H54 (cell line): Measurements from ENCODE around the gene PDIA4.
"Not testable (repeated sequence)": the region's sequence is repeated elsewhere in the genome, so short reads cannot be mapped to it uniquely, and the experiment has no call there.

ENCODE experiments used
- DNase-seq: peaks from one replicate; pipeline ENCODE4 v3.0.0; 2011; ENCODE audit warnings: low spot score, mixed read lengths; ENCODE audit not compliant: insufficient read length
- FAIRE-seq: peaks from 3 replicates; lab custom pipeline; 2011; peaks lifted over from hg19 to GRCh38; lab: Jason Lieb, UNC
- POLR2A ChIP-seq: IDR thresholded peaks from 2 replicates; pipeline ENCODE4 v1.6.1; 2011; ENCODE audit warnings: low read depth, mild to moderate bottlenecking, low read length

PDIA4 gene

GRCh38 chr7:149021725-149022062 is 6.6 kb downstream of the PDIA4 start:
- TF ChIP-seq POLR2A: no peak
- no peak for DNase-seq
- no peak for FAIRE-seq

GRCh38 chr7:149020483-149020882 is 7.8 kb downstream of the PDIA4 start:
- TF ChIP-seq POLR2A: no peak
- FAIRE-seq (no peak), DNase-seq (no peak)

GRCh38 chr7:149016876-149017275 is 11.4 kb downstream of the PDIA4 start:
- FAIRE-seq: no peak
- no peak for TF ChIP-seq POLR2A
- no peak for DNase-seq

- DNase-seq (no peak), FAIRE-seq (no peak)
- no peak for TF ChIP-seq POLR2A
Measured at GRCh38 chr7:149014309-149014708, 14.0 kb downstream of the PDIA4 start.

GRCh38 chr7:149013876-149014275 is 14.4 kb downstream of the PDIA4 start:
- TF ChIP-seq POLR2A: no peak
- FAIRE-seq (no peak), DNase-seq (no peak)

- DNase-seq, FAIRE-seq: not testable (repeated sequence)
Measured at GRCh38 chr7:149012730-149013129, 15.6 kb downstream of the PDIA4 start.

GRCh38 chr7:149011491-149011890 is 16.8 kb downstream of the PDIA4 start:
- DNase-seq: no peak
- no peak for TF ChIP-seq POLR2A
- FAIRE-seq: no peak

- TF ChIP-seq POLR2A: no peak
- FAIRE-seq: no peak
Measured at GRCh38 chr7:149010451-149010850, 17.9 kb downstream of the PDIA4 start.

GRCh38 chr7:149009527-149009926 is 18.8 kb downstream of the PDIA4 start:
- TF ChIP-seq POLR2A: no peak
- FAIRE-seq (no peak), DNase-seq (no peak)

More at GRCh38 chr7:149010451-149010850, 17.9 kb downstream of the PDIA4 start:
- no peak for DNase-seq

- DNase-seq (no peak), FAIRE-seq (no peak)
Measured at GRCh38 chr7:149007611-149008010, 20.7 kb downstream of the PDIA4 start.

GRCh38 chr7:149007146-149007545 is 21.2 kb downstream of the PDIA4 start:
- TF ChIP-seq POLR2A: no peak
- FAIRE-seq: no peak
- DNase-seq: no peak

More at GRCh38 chr7:149007611-149008010, 20.7 kb downstream of the PDIA4 start:
- no peak for TF ChIP-seq POLR2A

- DNase-seq (no peak), FAIRE-seq (no peak)
- TF ChIP-seq POLR2A: no peak
Measured at GRCh38 chr7:149006345-149006725, 22.0 kb downstream of the PDIA4 start.

GRCh38 chr7:149005427-149006344 is 22.6 kb downstream of the PDIA4 start:
- no peak for DNase-seq
- TF ChIP-seq POLR2A: no peak
- FAIRE-seq: no peak

- TF ChIP-seq POLR2A: no peak
- FAIRE-seq (no peak), DNase-seq (no peak)
Measured at GRCh38 chr7:149004405-149005370, 23.6 kb downstream of the PDIA4 start.
